Spleen (tissue), 11 donors: ENCODE measurements around the gene ZNF473. TPM values are rescaled to one million over a fixed set of nuclear protein-coding genes. Genes with fewer than 3 reads are reported as not detected.

Source experiments
- DNase-seq: peaks from one replicate; pipeline ENCODE4 v3.0.0-alpha.2; 2020
- H3K27ac ChIP-seq, 8 donors: fragments of 200-600 bp; sonication (generic) in 7 of 8; 1 replicate in 4 of 8; 2 replicates in 4 of 8; pipeline versions ENCODE4 v1.5.0 to v1.8.0; 2016 to 2021; ENCODE audit warnings: inconsistent platforms in 4 of 8, mild to moderate bottlenecking in 4 of 8, moderate library complexity in 1 of 8
- H3K27me3 ChIP-seq, 7 donors: fragments of 200-600 bp; sonication (generic) in 6 of 7; replicated peaks in 1 of 7; 1 replicate in 4 of 7; 2 replicates in 3 of 7; pipeline versions ENCODE4 v1.5.0 to v1.8.0; 2016 to 2021; ENCODE audit warnings: inconsistent platforms in 3 of 7, mild to moderate bottlenecking in 1 of 7
- H3K36me3 ChIP-seq, 6 donors: fragments of 200-600 bp; sonication (generic) in 5 of 6; 1 replicate in 4 of 6; 2 replicates in 2 of 6; pipeline versions ENCODE4 v1.5.0 to v1.8.0; 2016 to 2021; ENCODE audit warnings: inconsistent platforms in 2 of 6
- H3K4me1 ChIP-seq, 6 donors: fragments of 200-600 bp; sonication (generic) in 5 of 6; 1 replicate in 3 of 6; 2 replicates in 3 of 6; pipeline versions ENCODE4 v1.5.0 to v1.8.0; 2016 to 2021; ENCODE audit warnings: inconsistent platforms in 3 of 6
- H3K4me3 ChIP-seq, 8 donors: fragments of 200-600 bp; sonication (generic) in 7 of 8; 1 replicate in 4 of 8; 2 replicates in 4 of 8; pipeline versions ENCODE4 v1.5.0 to v1.8.0; 2016 to 2021; ENCODE audit warnings: inconsistent platforms in 4 of 8, mild to moderate bottlenecking in 4 of 8, moderate library complexity in 2 of 8
- H3K9me3 ChIP-seq, 8 donors: fragments of 200-600 bp; sonication (generic) in 7 of 8; 1 replicate in 4 of 8; 2 replicates in 4 of 8; pipeline versions ENCODE4 v1.5.0 to v1.8.0; 2016 to 2021; ENCODE audit warnings: inconsistent platforms in 4 of 8
- CTCF ChIP-seq, 11 experiments: fragments of 200-600 bp in 7 of 11; fragments of 450-650 bp in 4 of 11; sonication (generic) in 4 of 11; IDR thresholded peaks in 8 of 11; conservative IDR thresholded peaks in 3 of 11; 1 replicate in 7 of 11; 2 replicates in 4 of 11; pipeline versions ENCODE4 v1.4.0 to v1.8.0; 2016 to 2021; ENCODE audit warnings: antibody characterized with exemption in 11 of 11, inconsistent platforms in 4 of 11, mild to moderate bottlenecking in 1 of 11
- POLR2A ChIP-seq, 3 donors: fragments of 450-650 bp; IDR thresholded peaks; one replicate each; pipeline ENCODE4 v1.5.1; 2017; ENCODE audit warnings: antibody characterized with exemption in 3 of 3, mild to moderate bottlenecking in 1 of 3
- POLR2AphosphoS5 ChIP-seq, 3 donors: sonication (generic); formaldehyde crosslinking; IDR thresholded peaks; one replicate each; pipeline ENCODE4 v1.5.1; 2017; ENCODE audit warnings: antibody characterized with exemption in 3 of 3
- WGBS, 5 donors: extraction: QIAGEN DNeasy Blood & Tissue Kit in 3 of 5; methylation state at CpG; one replicate each; pipeline versions ENCODE4 v1.1.5 to v1.1.7; 2013 to 2018; 5-methylcytosine and 5-hydroxymethylcytosine counted together
- intact Hi-C: fragments of 100-400 bp; cut with DNase I; formaldehyde crosslinking; loops from one replicate; pipeline ENCODE4 v1.15.0; 2023; ENCODE audit warnings: low total_unique reads
- polyA plus RNA-seq, 3 donors: library from polyadenylated mRNA; stranded (reverse); fragments of 200-250 nt; gene quantifications; one replicate each; pipeline ENCODE4 v1.2.1, GENCODE V29; 2013
- total RNA-seq, 7 donors: library from RNA; depleted of rRNA in 3 of 7; stranded (reverse); fragments of >200 nt in 3 of 7; fragmentation: NEBNext Ultra II Directional in 4 of 7; extraction: Animal tissue kit (Norgen Biotek cat#: 25700) in 4 of 7; gene quantifications; one replicate each; pipeline versions ENCODE4 v1.1.0 to v1.2.1, GENCODE V29; 2016 to 2021
- donor health status: healthy with polysubstance abuse.
- donor health status: DM: no; HTN: no; CAD: no; lungs with moderate emphysema.
- donor health status: DM: no; HTN: no; CAD: no.
- donor health status: Bipolar disorder and iron deficiency.
- donor health status: healthy.
- donor health status: DM: no; HTN: no; CAD: no.
- donor health status: DM: yes; HTN: yes; CAD: no.

ZNF473 gene
- total and polyA plus RNA-seq, 10 donors: 2.4 to 24.2 (median 17.0) TPM

- no peak overlapping the region for H3K27ac ChIP-seq
- 92 to 98% (median 95%) methylated on average over 3 of the region's 3 CpGs for WGBS, 5 donors
- H3K36me3 ChIP-seq: peaks cover 4 to 100% (median 77%) of the 10 kb centered on the region in 6 donors
- no peak overlapping the region for H3K4me3 ChIP-seq
- no peak for TF ChIP-seq CTCF (IDR thresholded peaks at IDR 0.05 in 8 of 11, conservative IDR thresholded peaks at IDR 0.05 in 3 of 11)
- no peak for TF ChIP-seq POLR2AphosphoS5 (IDR thresholded peaks at IDR 0.05)
- TF ChIP-seq POLR2A (IDR thresholded peaks at IDR 0.05): no peak
- peaks cover 0 to 16% (median 5%) of the 10 kb centered on the region in 6 donors for H3K4me1 ChIP-seq
- DNase-seq: no peak
- intact Hi-C loops: no loop called here
- H3K9me3 ChIP-seq: no peaks in the 10 kb centered on the region
- H3K27me3 ChIP-seq: no peaks in the 10 kb centered on the region
Observed at GRCh38 chr19:50036908-50037307, 11.1 kb downstream of the ZNF473 start.

DNA sequence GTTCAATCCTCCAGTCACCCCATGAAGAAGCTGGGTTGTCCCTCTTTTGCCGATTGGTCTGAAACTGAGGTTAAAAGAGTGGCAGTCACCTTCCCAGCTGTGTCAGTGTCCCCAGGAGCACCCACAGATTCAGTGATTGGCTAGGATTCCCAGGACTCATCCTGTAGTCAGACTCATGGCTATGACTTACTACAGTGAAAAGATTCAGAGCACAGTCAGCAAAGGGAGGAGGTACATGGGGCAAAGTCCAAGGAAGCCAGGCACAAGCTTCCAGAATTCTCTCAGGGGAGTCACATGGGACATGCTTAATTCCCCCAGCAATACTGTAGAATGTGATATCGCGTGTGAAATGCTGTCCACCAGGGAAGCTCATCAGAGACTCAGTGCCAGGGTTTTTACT is 14.2 kb downstream of the ZNF473 start:
- DNase-seq: no peak
- H3K9me3 ChIP-seq: peaks cover 0 to 20% (median 16%) of the 10 kb centered on the region in 8 donors
- H3K27ac ChIP-seq: no peak overlapping the region
- H3K4me1 ChIP-seq: no peaks in the 10 kb centered on the region
- H3K4me3 ChIP-seq: no peak overlapping the region
- 93 to 97% (median 94%) methylated on average over 3 of the region's 3 CpGs for WGBS, 5 donors
- intact Hi-C loops: no loop called here
- no peaks in the 10 kb centered on the region for H3K27me3 ChIP-seq
- peaks cover 15 to 100% (median 83%) of the 10 kb centered on the region in 6 donors for H3K36me3 ChIP-seq
- TF ChIP-seq CTCF (IDR thresholded peaks at IDR 0.05 in 8 of 11, conservative IDR thresholded peaks at IDR 0.05 in 3 of 11) (no peak), POLR2AphosphoS5 (IDR thresholded peaks at IDR 0.05) (no peak), POLR2A (IDR thresholded peaks at IDR 0.05) (no peak)

DNA sequence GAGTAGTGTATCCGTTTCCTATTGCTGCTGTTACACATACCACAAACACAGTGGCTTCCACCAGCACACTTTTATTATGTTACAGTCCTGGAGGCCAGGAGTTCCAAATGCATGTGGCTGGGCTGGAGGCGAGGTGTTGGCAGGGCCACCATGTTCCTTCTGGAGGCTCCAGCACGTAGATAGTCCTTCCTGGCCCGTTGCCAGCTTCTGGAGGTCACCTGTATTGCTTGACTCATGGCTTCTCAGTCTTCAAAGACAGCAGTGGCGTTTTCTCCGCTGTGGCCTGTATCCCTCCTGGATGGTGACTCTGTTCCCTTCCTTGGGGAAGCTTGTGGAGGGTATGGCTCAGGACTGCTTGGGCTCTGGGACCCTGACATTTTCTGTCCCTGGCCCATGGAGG is 15.2 kb downstream of the ZNF473 start:
- TF ChIP-seq CTCF (IDR thresholded peaks at IDR 0.05 in 8 of 11, conservative IDR thresholded peaks at IDR 0.05 in 3 of 11) (no peak), POLR2A (IDR thresholded peaks at IDR 0.05) (no peak), POLR2AphosphoS5 (IDR thresholded peaks at IDR 0.05) (no peak)
- no peaks in the 10 kb centered on the region for H3K4me1 ChIP-seq

GRCh38 chr19:50042363-50043024 is 16.7 kb downstream of the ZNF473 start:
- Histone ChIP-seq H3K4me3 (no peak overlapping the region), H3K36me3 (peaks cover 22 to 100% (median 90%) of the 10 kb centered on the region in 6 donors), H3K27me3 (no peaks in the 10 kb centered on the region), H3K9me3 (peaks cover 6 to 45% (median 39%) of the 10 kb centered on the region in 8 donors), H3K4me1 (no peaks in the 10 kb centered on the region), H3K27ac (no peak overlapping the region)
- no peak for DNase-seq
- no peak for TF ChIP-seq CTCF (IDR thresholded peaks at IDR 0.05 in 8 of 11, conservative IDR thresholded peaks at IDR 0.05 in 3 of 11)
- no peak for TF ChIP-seq POLR2AphosphoS5 (IDR thresholded peaks at IDR 0.05)
- TF ChIP-seq POLR2A (IDR thresholded peaks at IDR 0.05): no peak
- WGBS, 5 donors: 79 to 96% (median 93%) methylated on average over 6 of the region's 6 CpGs
- intact Hi-C loops: no loop called here

More for the DNA sequence above, 15.2 kb downstream of the ZNF473 start:
- no peak overlapping the region for H3K4me3 ChIP-seq
- H3K27ac ChIP-seq: no peak overlapping the region
- peaks cover 6 to 30% (median 26%) of the 10 kb centered on the region in 8 donors for H3K9me3 ChIP-seq
- whole genome bisulfite sequencing, 5 donors: 87 to 99% (median 92%) methylated on average over 6 of the region's 6 CpGs
- no peaks in the 10 kb centered on the region for H3K27me3 ChIP-seq
- peaks cover 22 to 100% (median 90%) of the 10 kb centered on the region in 6 donors for H3K36me3 ChIP-seq
- intact Hi-C loops: no loop called here
- DNase-seq: no peak
